ENCODE measurements around the gene CCDC17.
"Not testable (repeated sequence)": the region's sequence is repeated elsewhere in the genome, so short reads cannot be mapped to it uniquely, and the experiment has no call there.

CCDC17 gene

GRCh38 chr1:45621895-45622523, 1.8 kb downstream of the CCDC17 start:
- no peak for DNase-seq (ENCODE audit: low read depth)

GRCh38 chr1:45621501-45621836, 2.4 kb downstream of the CCDC17 start:
- no peak for DNase-seq (ENCODE audit: low read depth)

- DNase-seq (ENCODE audit: low read depth) = no peak
These were observed 3.0 kb downstream of the CCDC17 start for GRCh38 chr1:45620588-45621500.

- no peak for DNase-seq (ENCODE audit: low read depth)
These were observed 4.5 kb downstream of the CCDC17 start for GRCh38 chr1:45619149-45619921.

GRCh38 chr1:45617618-45618017, 6.2 kb downstream of the CCDC17 start:
- DNase-seq (ENCODE audit: low read depth) = no peak

GRCh38 chr1:45615885-45616284, 8.0 kb downstream of the CCDC17 start:
- no peak for DNase-seq (ENCODE audit: low read depth)

GRCh38 chr1:45612941-45613579, 10.8 kb downstream of the CCDC17 start:
- DNase-seq (ENCODE audit: low read depth) = no peak

GRCh38 chr1:45610589-45611226, 13.1 kb downstream of the CCDC17 start:
- DNase-seq (ENCODE audit: low read depth) = no peak

- no peak for DNase-seq (ENCODE audit: low read depth)
These were observed 15.4 kb downstream of the CCDC17 start for GRCh38 chr1:45608175-45609156.

- DNase-seq (ENCODE audit: low read depth) = no peak
These were observed 16.3 kb downstream of the CCDC17 start for GRCh38 chr1:45607404-45608074.

GRCh38 chr1:45604239-45604638, 19.6 kb downstream of the CCDC17 start:
- DNase-seq (ENCODE audit: low read depth) = no peak

- DNase-seq (ENCODE audit: low read depth) = not testable (repeated sequence)
These were observed 27.1 kb downstream of the CCDC17 start for GRCh38 chr1:45596765-45597164.

- no peak for DNase-seq (ENCODE audit: low read depth)
These were observed 29.4 kb downstream of the CCDC17 start for GRCh38 chr1:45594412-45594811.

GRCh38 chr1:45589861-45590260, 34.0 kb downstream of the CCDC17 start:
- DNase-seq (ENCODE audit: low read depth) = no peak

- DNase-seq (ENCODE audit: low read depth) = no peak
These were observed 37.1 kb downstream of the CCDC17 start for GRCh38 chr1:45586769-45587168.

- DNase-seq (ENCODE audit: low read depth) = no peak
These were observed 38.3 kb downstream of the CCDC17 start for GRCh38 chr1:45585496-45586075.

GRCh38 chr1:45585110-45585426, 38.8 kb downstream of the CCDC17 start:
- no peak for DNase-seq (ENCODE audit: low read depth)

- peak; percentile 80 for DNase-seq (ENCODE audit: low read depth)
These were observed 39.3 kb downstream of the CCDC17 start for GRCh38 chr1:45584351-45585109.

Data from activated T-cell treated with anti-CD3 and anti-CD28 coated beads for 24 hours (primary cell).